Central memory CD8-positive, alpha-beta T cell (primary cell): ENCODE data around the gene USF2.
"Not testable (repeated sequence)": the region's sequence is repeated elsewhere in the genome, so short reads cannot be mapped to it uniquely, and the experiment has no call there.

ENCODE experiments used
- ATAC-seq: fragments of 150-1000 bp; cut with Tn5 transposase; replicated peaks from 2 replicates; pipeline ENCODE4 v1.10.0; 2022; ENCODE audit warnings: mild to moderate bottlenecking, moderate FRiP score, moderate number of reproducible peaks; ENCODE audit not compliant: poor library complexity, severe bottlenecking; ENCODE audit errors: extremely low read depth
- DNase-seq, 2 donors: peaks; one replicate each; pipeline ENCODE4 v3.0.0; 2021; ENCODE audit warnings: low spot score in 2 of 2
- H3K27ac Mint-ChIP-seq: one replicate; pipeline ENCODE4 v1.8.0; 2022; ENCODE audit warnings: low read depth, mild to moderate bottlenecking, moderate library complexity, mixed read lengths
- H3K27me3 Mint-ChIP-seq: one replicate; pipeline ENCODE4 v1.8.0; 2022; ENCODE audit warnings: mixed read lengths
- H3K36me3 Mint-ChIP-seq: one replicate; pipeline ENCODE4 v1.8.0; 2022; ENCODE audit warnings: mild to moderate bottlenecking, moderate library complexity, mixed read lengths; ENCODE audit not compliant: insufficient read depth
- H3K4me1 Mint-ChIP-seq: one replicate; pipeline ENCODE4 v1.8.0; 2022; ENCODE audit warnings: mixed read lengths
- H3K4me3 Mint-ChIP-seq: one replicate; pipeline ENCODE4 v1.8.0; 2022; ENCODE audit warnings: mild to moderate bottlenecking, moderate library complexity, mixed read lengths
- H3K9me3 Mint-ChIP-seq: one replicate; pipeline ENCODE4 v1.8.0; 2022; ENCODE audit warnings: mixed read lengths

USF2 gene

GRCh38 chr19:35286101-35286500, 17.3 kb downstream of the USF2 start:
- not testable (repeated sequence) for H3K36me3 Mint-ChIP-seq, H3K4me1 Mint-ChIP-seq, H3K9me3 Mint-ChIP-seq, H3K4me3 Mint-ChIP-seq, H3K27ac Mint-ChIP-seq, ATAC-seq, DNase-seq
- H3K27me3 Mint-ChIP-seq: peaks cover 37% of the 10 kb centered on the region

- peaks cover 2% of the 10 kb centered on the region for H3K36me3 Mint-ChIP-seq
- H3K27me3 Mint-ChIP-seq: peaks cover 38% of the 10 kb centered on the region
- H3K9me3 Mint-ChIP-seq: no peaks in the 10 kb centered on the region
- no peak for ATAC-seq
- H3K4me1 Mint-ChIP-seq: no peaks in the 10 kb centered on the region
- no peak for DNase-seq
- H3K4me3 Mint-ChIP-seq: no peak overlapping the region
- H3K27ac Mint-ChIP-seq: no peak overlapping the region
Observed at GRCh38 chr19:35287713-35288112, 19.0 kb downstream of the USF2 start.

- ATAC-seq: no peak
- Mint-ChIP-seq H3K4me3 (no peak overlapping the region), H3K4me1 (no peaks in the 10 kb centered on the region), H3K27ac (no peak overlapping the region), H3K27me3 (peaks cover 32% of the 10 kb centered on the region), H3K36me3 (peaks cover 2% of the 10 kb centered on the region), H3K9me3 (no peaks in the 10 kb centered on the region)
- DNase-seq: no peak
Observed at GRCh38 chr19:35288331-35288730, 19.6 kb downstream of the USF2 start.

- Mint-ChIP-seq H3K4me1 (no peaks in the 10 kb centered on the region), H3K27me3 (peaks cover 26% of the 10 kb centered on the region), H3K4me3 (no peak overlapping the region), H3K27ac (no peak overlapping the region), H3K36me3 (peaks cover 2% of the 10 kb centered on the region), H3K9me3 (no peaks in the 10 kb centered on the region)
- DNase-seq: no peak
- ATAC-seq: no peak
Observed at GRCh38 chr19:35288906-35289305, 20.1 kb downstream of the USF2 start.

- no peak for ATAC-seq
- H3K9me3 Mint-ChIP-seq: no peaks in the 10 kb centered on the region
- peaks cover 2% of the 10 kb centered on the region for H3K36me3 Mint-ChIP-seq
- no peak for DNase-seq
- no peaks in the 10 kb centered on the region for H3K4me1 Mint-ChIP-seq
- no peak overlapping the region for H3K27ac Mint-ChIP-seq
- peaks cover 10% of the 10 kb centered on the region for H3K27me3 Mint-ChIP-seq
- H3K4me3 Mint-ChIP-seq: no peak overlapping the region
Observed at GRCh38 chr19:35290381-35291127, 21.8 kb downstream of the USF2 start.

- no peaks in the 10 kb centered on the region for H3K9me3 Mint-ChIP-seq
- no peak for DNase-seq
- H3K4me3 Mint-ChIP-seq: no peak overlapping the region
- H3K27me3 Mint-ChIP-seq: peaks cover 10% of the 10 kb centered on the region
- ATAC-seq: no peak
- H3K4me1 Mint-ChIP-seq: no peaks in the 10 kb centered on the region
- H3K27ac Mint-ChIP-seq: no peak overlapping the region
- peaks cover 2% of the 10 kb centered on the region for H3K36me3 Mint-ChIP-seq
Observed at GRCh38 chr19:35291259-35291658, 22.5 kb downstream of the USF2 start.

GRCh38 chr19:35291916-35292315, 23.2 kb downstream of the USF2 start, which contains the start of gene MAG:
MAG (plus strand) TSS chr19:35292161; CDS start chr19:35295409, 3,248 bp downstream.
- H3K4me3 Mint-ChIP-seq: no peak within 1 kb of the TSS
- no peaks in the 10 kb centered on the region for H3K9me3 Mint-ChIP-seq
- H3K36me3 Mint-ChIP-seq: peaks cover 2% of the 10 kb centered on the region
- DNase-seq: no peak
- H3K4me1 Mint-ChIP-seq: no peaks in the 10 kb centered on the region
- H3K27ac Mint-ChIP-seq: no peak within 1 kb of the TSS
- H3K27me3 Mint-ChIP-seq: peaks cover 10% of the 10 kb centered on the region
- ATAC-seq: no peak

- Mint-ChIP-seq H3K4me3 (no peak overlapping the region), H3K9me3 (no peaks in the 10 kb centered on the region), H3K27ac (no peak overlapping the region), H3K36me3 (peaks cover 2% of the 10 kb centered on the region), H3K27me3 (peaks cover 10% of the 10 kb centered on the region), H3K4me1 (no peaks in the 10 kb centered on the region)
- DNase-seq (no peak), ATAC-seq (no peak)
Observed at GRCh38 chr19:35292421-35293362, 23.9 kb downstream of the USF2 start.

GRCh38 chr19:35293363-35293739, 24.6 kb downstream of the USF2 start:
- Mint-ChIP-seq H3K4me3 (no peak overlapping the region), H3K9me3 (no peaks in the 10 kb centered on the region), H3K36me3 (peaks cover 2% of the 10 kb centered on the region), H3K4me1 (no peaks in the 10 kb centered on the region), H3K27me3 (peaks cover 10% of the 10 kb centered on the region), H3K27ac (no peak overlapping the region)
- DNase-seq (no peak), ATAC-seq (no peak)

GRCh38 chr19:35293808-35294207, 25.0 kb downstream of the USF2 start:
- Mint-ChIP-seq H3K36me3 (peaks cover 2% of the 10 kb centered on the region), H3K4me1 (no peaks in the 10 kb centered on the region), H3K27ac (no peak overlapping the region), H3K4me3 (no peak overlapping the region), H3K9me3 (no peaks in the 10 kb centered on the region), H3K27me3 (peaks cover 10% of the 10 kb centered on the region)
- DNase-seq (no peak), ATAC-seq (no peak)

- Mint-ChIP-seq H3K4me1 (no peaks in the 10 kb centered on the region), H3K36me3 (peaks cover 2% of the 10 kb centered on the region), H3K27me3 (peaks cover 10% of the 10 kb centered on the region), H3K9me3 (no peaks in the 10 kb centered on the region), H3K4me3 (no peak overlapping the region), H3K27ac (no peak overlapping the region)
- ATAC-seq (no peak), DNase-seq (no peak)
Observed at GRCh38 chr19:35294328-35294727, 25.6 kb downstream of the USF2 start.

GRCh38 chr19:35294859-35295791, 26.4 kb downstream of the USF2 start:
- Mint-ChIP-seq H3K36me3 (peaks cover under 1% of the 10 kb centered on the region), H3K4me1 (no peaks in the 10 kb centered on the region), H3K9me3 (no peaks in the 10 kb centered on the region), H3K27me3 (peaks cover 10% of the 10 kb centered on the region), H3K4me3 (no peak overlapping the region), H3K27ac (no peak overlapping the region)
- DNase-seq (no peak), ATAC-seq (no peak)
